ENCODE measurements around the gene PLCB2.

- TF ChIP-seq GATA3 (IDR thresholded peaks at IDR 0.05; ENCODE audit: low read depth, low read length): no peak
- no peak for TF ChIP-seq GATA2 (IDR thresholded peaks at IDR 0.05; ENCODE audit: low read depth, low read length)
Measured at GRCh38 chr15:40325700-40326099, 18.0 kb upstream of the PLCB2 start.

All from SH-SY5Y (cell line).